Erythroblast (primary cell): ENCODE measurements around the gene MEGF11.

ENCODE experiments used
- GATA1 ChIP-seq: IDR thresholded peaks from 2 replicates; pipeline ENCODE4 v1.6.1; 2011; ENCODE audit warnings: low read depth, mild to moderate bottlenecking, control low read depth, low read length, moderate library complexity
- POLR2A ChIP-seq: IDR thresholded peaks from 2 replicates; pipeline ENCODE4 v1.6.1; 2011; ENCODE audit warnings: mild to moderate bottlenecking, low read length

- no peak for TF ChIP-seq POLR2A
- TF ChIP-seq GATA1 = no peak
Measured at GRCh38 chr15:66114863-66115425, 138.6 kb downstream of the MEGF11 start.
